Placental epithelial cell (primary cell): ENCODE results near the gene FXR1. TPM values are rescaled to one million over a fixed set of nuclear protein-coding genes. Genes with fewer than 3 reads are reported as not detected.

Experiments used
- total RNA-seq: library from RNA; depleted of rRNA; stranded (reverse); fragments of >200 nt; gene quantifications from 2 replicates; pipeline ENCODE4 v1.2.3, GENCODE V29; 2012

FXR1 gene
- total RNA-seq: 119 and 157 TPM in 2 replicates

GRCh38 chr3:180912304-180913296, at the start of gene FXR1:
Gene FXR1, plus strand, starts transcription at chr3:180912670. Its CDS starts 16 bp downstream, at chr3:180912686.

GRCh38 chr3:180989291-180990163, 77.1 kb downstream of the FXR1 start, which contains the start of gene DNAJC19:
Gene DNAJC19, minus strand, starts transcription at chr3:180989736. Its CDS starts 134 bp downstream, at chr3:180989602.

Other genes starting within 250 kb of the FXR1 start
- gene CCDC39, start 233.2 kb upstream of the FXR1 start, total RNA-seq: not detected in 2 replicates
- 19.0 and 24.7 TPM in 2 replicates for gene DNAJC19, start 77.1 kb downstream of the FXR1 start, total RNA-seq